HepG2 (cell line): ENCODE measurements around the gene PPP1R12B. TPM values are rescaled to one million over a fixed set of nuclear protein-coding genes. Genes with fewer than 3 reads are reported as not detected.
"Not testable (repeated sequence)": the region's sequence is repeated elsewhere in the genome, so short reads cannot be mapped to it uniquely, and the experiment has no call there.

Experiments
- ATAC-seq: fragments of 200-7000 bp; cut with Tn5 transposase; 3 replicates; pipeline ENCODE4 v1.9.1; 2020; ENCODE audit warnings: mild to moderate bottlenecking, moderate library complexity
- BruUV-seq: library from RNA; stranded (reverse); fragments of 400-500 nt; replicated peaks from 2 replicates; lab custom pipeline; 2021; lab: Mats Ljungman, UMichigan
- CTCF ChIA-PET: fragments of 300-600 bp; formaldehyde crosslinking; extraction: SDS; loops from one replicate; lab custom pipeline; 2021; ENCODE audit warnings: low total read pairs, inconsistent platforms, low intra/inter-chr PET ratio; lab: Yijun Ruan, JAX
- POLR2A ChIA-PET: fragments of 350-600 bp; sonication (Branson Sonifier 250); formaldehyde crosslinking; loops from one replicate; lab custom pipeline; 2020; ENCODE audit warnings: antibody characterized with exemption, inconsistent platforms; lab: Yijun Ruan, JAX
- DNase-seq: peaks from one replicate; pipeline ENCODE4 v3.0.0-alpha.2; 2015; ENCODE audit warnings: low spot score
- FAIRE-seq: peaks from 3 replicates; lab custom pipeline; 2011; peaks lifted over from hg19 to GRCh38; lab: Jason Lieb, UNC
- H2AFZ ChIP-seq: one replicate; pipeline ENCODE4 v1.6.1; 2011; ENCODE audit warnings: low read length, inconsistent platforms
- H3K27ac ChIP-seq: fragments of 300-600 bp; 3 replicates; pipeline ENCODE4 v1.8.0; 2011; ENCODE audit warnings: mixed run types, mild to moderate bottlenecking, mixed read lengths, low read length, inconsistent platforms; ENCODE audit not compliant: insufficient read depth; ENCODE audit errors: extremely low read length
- H3K27me3 ChIP-seq, 2 experiments: fragments of 200-600 bp in 1 of 2; 2 replicates in 1 of 2; 3 replicates in 1 of 2; pipeline versions ENCODE4 v1.6.0 to v1.8.0; 2011; ENCODE audit warnings: low read length in 2 of 2, mild to moderate bottlenecking in 2 of 2, moderate library complexity in 2 of 2, inconsistent platforms in 1 of 2; ENCODE audit not compliant: insufficient read depth in 2 of 2, control insufficient read depth in 1 of 2
- H3K36me3 ChIP-seq, 2 experiments: fragments of 200-600 bp in 1 of 2; replicated peaks in 1 of 2; 2 replicates in 1 of 2; 3 replicates in 1 of 2; pipeline versions ENCODE4 v1.5.1 to v1.8.0; 2011; ENCODE audit warnings: low read length in 2 of 2, inconsistent platforms in 1 of 2; ENCODE audit not compliant: insufficient read depth in 2 of 2, control insufficient read depth in 1 of 2
- H3K4me1 ChIP-seq: 2 replicates; pipeline ENCODE4 v1.5.1; 2012; ENCODE audit warnings: low read length, inconsistent platforms; ENCODE audit not compliant: insufficient read depth
- H3K4me2 ChIP-seq: 2 replicates; pipeline ENCODE4 v1.6.0; 2011; ENCODE audit warnings: low read depth, low read length, inconsistent platforms
- H3K4me3 ChIP-seq, 3 experiments: fragments of 200-600 bp in 1 of 3; sonication (generic), shearing (Covaris generic) in 1 of 3; replicated peaks in 1 of 3; 2 replicates each; pipeline ENCODE4 v1.5.1; 2011 to 2016; ENCODE audit warnings: low read length in 3 of 3, inconsistent platforms in 2 of 3, low read depth in 2 of 3, mild to moderate bottlenecking in 2 of 3, control low read depth in 1 of 3, mixed read lengths in 1 of 3; ENCODE audit not compliant: insufficient read depth in 1 of 3
- H3K79me2 ChIP-seq: one replicate; pipeline ENCODE4 v1.6.1; 2011; ENCODE audit warnings: low read length, inconsistent platforms; ENCODE audit not compliant: insufficient read depth
- H3K9ac ChIP-seq: 2 replicates; pipeline ENCODE4 v1.6.0; 2011; ENCODE audit warnings: mild to moderate bottlenecking, low read depth, low read length, inconsistent platforms; ENCODE audit not compliant: insufficient read depth
- H3K9me3 ChIP-seq: 2 replicates; pipeline ENCODE4 v1.5.1; 2012; ENCODE audit warnings: mild to moderate bottlenecking, low read length
- H4K20me1 ChIP-seq: 2 replicates; pipeline ENCODE4 v1.6.0; 2011; ENCODE audit warnings: inconsistent platforms, mild to moderate bottlenecking, low read length, moderate library complexity; ENCODE audit not compliant: insufficient read depth
- WGBS: methylation state at CpG from one replicate; pipeline ENCODE4 v1.1.6; 2017; ENCODE audit warnings: low lambda C conversion rate; 5-methylcytosine and 5-hydroxymethylcytosine counted together
- in situ Hi-C: cut with HindIII; loops from 2 replicates; pipeline ENCODE4 v1.10.0; 2017; ENCODE audit warnings: low pct_unique_long_range_greater_than_20kb; ENCODE audit not compliant: extremely low pct_ligation_motif_present
- intact Hi-C: fragments of 100-400 bp; cut with micrococcal nuclease; formaldehyde crosslinking; loops from one replicate; pipeline ENCODE4 v1.10.0; 2022; ENCODE audit not compliant: unreplicated experiment
- polyA plus RNA-seq, 8 experiments: library from polyadenylated mRNA; depleted of rRNA in 3 of 8; stranded (reverse) in 7 of 8; unstranded in 1 of 8; fragments of >200 nt; fragmentation: Illumina TruSeq in 4 of 8; extraction: Trizol in 4 of 8; gene quantifications; 2 replicates each; pipeline versions ENCODE4 v1.2.1 to v1.2.3, GENCODE V29; 2011 to 2016; ENCODE audit warnings: low read depth in 4 of 8, missing spikeins in 1 of 8, mixed read lengths in 1 of 8; ENCODE audit not compliant: insufficient read depth in 1 of 8
- total RNA-seq, 5 experiments: library from RNA; depleted of rRNA; stranded (reverse); fragments of >200 nt; fragmentation: Illumina TruSeq; extraction: Trizol; gene quantifications; 2 replicates each; pipeline ENCODE4 v1.2.3, GENCODE V29; 2016; ENCODE audit warnings: low read depth in 1 of 5

Gene PPP1R12B
- total and polyA plus RNA-seq, 2 of the 13 experiments (the other 11 are each of a cell fraction or from before 2014, with no cell fraction given) = 12.0 to 13.6 TPM

GRCh38 chr1:202419731-202420130 is 71.2 kb downstream of the PPP1R12B start:
- H3K9ac ChIP-seq, H3K79me2 ChIP-seq, H3K9me3 ChIP-seq, DNase-seq, in situ Hi-C loops, H3K4me3 ChIP-seq, intact Hi-C loops, H3K4me1 ChIP-seq, FAIRE-seq, H2AFZ ChIP-seq, ATAC-seq, H3K36me3 ChIP-seq, H3K27ac ChIP-seq, BruUV-seq, H3K27me3 ChIP-seq, H3K4me2 ChIP-seq, POLR2A ChIA-PET, H4K20me1 ChIP-seq, CTCF ChIA-PET: not testable (repeated sequence)
- 95% methylated on average over 3 of the region's 3 CpGs for WGBS

GRCh38 chr1:202420422-202421094 is 72.1 kb downstream of the PPP1R12B start:
- H3K9me3 ChIP-seq, H3K4me2 ChIP-seq, FAIRE-seq, H2AFZ ChIP-seq, H3K4me1 ChIP-seq, H3K79me2 ChIP-seq, CTCF ChIA-PET, H3K4me3 ChIP-seq, POLR2A ChIA-PET, H3K36me3 ChIP-seq, in situ Hi-C loops, ATAC-seq, H3K27me3 ChIP-seq, intact Hi-C loops, H4K20me1 ChIP-seq, BruUV-seq, DNase-seq, H3K9ac ChIP-seq, H3K27ac ChIP-seq: not testable (repeated sequence)
- WGBS = 84% methylated on average over 3 of the region's 3 CpGs

GRCh38 chr1:202422709-202423108 is 74.2 kb downstream of the PPP1R12B start:
- H3K27ac ChIP-seq, DNase-seq, in situ Hi-C loops, H3K4me2 ChIP-seq, CTCF ChIA-PET, intact Hi-C loops, H4K20me1 ChIP-seq, H3K79me2 ChIP-seq, H3K36me3 ChIP-seq, H3K9ac ChIP-seq, H3K4me3 ChIP-seq, H2AFZ ChIP-seq, POLR2A ChIA-PET, ATAC-seq, H3K4me1 ChIP-seq, FAIRE-seq, H3K9me3 ChIP-seq, H3K27me3 ChIP-seq, BruUV-seq: not testable (repeated sequence)

GRCh38 chr1:202424260-202424659 is 75.8 kb downstream of the PPP1R12B start:
- H3K4me3 ChIP-seq, POLR2A ChIA-PET, H3K4me1 ChIP-seq, in situ Hi-C loops, H4K20me1 ChIP-seq, BruUV-seq, H2AFZ ChIP-seq, FAIRE-seq, H3K36me3 ChIP-seq, H3K4me2 ChIP-seq, intact Hi-C loops, H3K9ac ChIP-seq, ATAC-seq, H3K9me3 ChIP-seq, DNase-seq, H3K27ac ChIP-seq, H3K79me2 ChIP-seq, CTCF ChIA-PET, H3K27me3 ChIP-seq: not testable (repeated sequence)
- WGBS = 94% methylated on average over 5 of the region's 5 CpGs
